G401.6 (cell line): ENCODE data around the gene TLR4.

Experiments used
- FAIRE-seq: peaks from 2 replicates; lab custom pipeline; 2012; peaks lifted over from hg19 to GRCh38; lab: Jason Lieb, UNC

TLR4 gene

GRCh38 chr9:117715411-117715989, 11.3 kb downstream of the TLR4 start:
- no peak for FAIRE-seq

- no peak for FAIRE-seq
These were observed 13.9 kb downstream of the TLR4 start for GRCh38 chr9:117718085-117718484.

- FAIRE-seq: no peak
These were observed 14.5 kb downstream of the TLR4 start for GRCh38 chr9:117718701-117719100.

- FAIRE-seq: no peak
These were observed 15.1 kb downstream of the TLR4 start for GRCh38 chr9:117719161-117719920.

GRCh38 chr9:117720066-117720465, 15.9 kb downstream of the TLR4 start:
- no peak for FAIRE-seq

- no peak for FAIRE-seq
These were observed 16.4 kb downstream of the TLR4 start for GRCh38 chr9:117720555-117720954.

GRCh38 chr9:117720987-117721386, 16.8 kb downstream of the TLR4 start:
- no peak for FAIRE-seq

GRCh38 chr9:117722108-117722761, 18.0 kb downstream of the TLR4 start:
- no peak for FAIRE-seq

GRCh38 chr9:117723986-117724625, 19.9 kb downstream of the TLR4 start:
- no peak for FAIRE-seq

GRCh38 chr9:117725426-117725887, 21.3 kb downstream of the TLR4 start:
- FAIRE-seq: no peak

- no peak for FAIRE-seq
These were observed 25.2 kb downstream of the TLR4 start for GRCh38 chr9:117729375-117729774.

GRCh38 chr9:117732494-117732893, 28.3 kb downstream of the TLR4 start:
- FAIRE-seq: no peak

- FAIRE-seq: no peak
These were observed 29.3 kb downstream of the TLR4 start for GRCh38 chr9:117733465-117733864.

GRCh38 chr9:117734082-117734481, 29.9 kb downstream of the TLR4 start:
- FAIRE-seq: no peak

- FAIRE-seq: no peak
These were observed 30.5 kb downstream of the TLR4 start for GRCh38 chr9:117734523-117735314.

GRCh38 chr9:117737721-117738226, 33.6 kb downstream of the TLR4 start:
- no peak for FAIRE-seq

- no peak for FAIRE-seq
These were observed 35.0 kb downstream of the TLR4 start for GRCh38 chr9:117739206-117739605.

GRCh38 chr9:117739624-117740347, 35.6 kb downstream of the TLR4 start:
- FAIRE-seq: no peak

- no peak for FAIRE-seq
These were observed 37.9 kb downstream of the TLR4 start for GRCh38 chr9:117742131-117742530.

- no peak for FAIRE-seq
These were observed 40.2 kb downstream of the TLR4 start for GRCh38 chr9:117744369-117744768.

GRCh38 chr9:117744856-117745389, 40.7 kb downstream of the TLR4 start:
- no peak for FAIRE-seq
